Upper lobe of right lung (tissue), 1 donor: ENCODE measurements around the gene MLLT3. TPM values are rescaled to one million over a fixed set of nuclear protein-coding genes. Genes with fewer than 3 reads are reported as not detected.

Source experiments
- ATAC-seq: fragments of 200-7000 bp; cut with Tn5 transposase; one replicate; pipeline ENCODE4 v1.9.1; 2020; ENCODE audit warnings: mild to moderate bottlenecking, moderate library complexity
- DNase-seq: peaks from one replicate; pipeline ENCODE4 v3.0.0-alpha.2; 2020
- H3K27ac ChIP-seq: fragments of 200-600 bp; one replicate; pipeline ENCODE4 v1.8.0; 2022
- H3K27me3 ChIP-seq: fragments of 200-600 bp; one replicate; pipeline ENCODE4 v1.8.0; 2022; ENCODE audit warnings: mild to moderate bottlenecking
- H3K36me3 ChIP-seq: fragments of 200-600 bp; one replicate; pipeline ENCODE4 v1.8.0; 2022
- H3K4me1 ChIP-seq: fragments of 200-600 bp; one replicate; pipeline ENCODE4 v1.8.0; 2022
- H3K4me3 ChIP-seq: fragments of 200-600 bp; one replicate; pipeline ENCODE4 v1.8.0; 2022; ENCODE audit warnings: mild to moderate bottlenecking
- H3K9me3 ChIP-seq: fragments of 200-600 bp; one replicate; pipeline ENCODE4 v1.8.0; 2022
- intact Hi-C: fragments of 100-400 bp; cut with DNase I; formaldehyde crosslinking; loops from one replicate; pipeline ENCODE4 v1.11.0; 2022
- total RNA-seq: library from RNA; stranded (reverse); fragmentation: NEBNext Ultra II Directional; extraction: Animal tissue kit (Norgen Biotek cat#: 25700); gene quantifications from one replicate; pipeline ENCODE4 v1.2.1, GENCODE V29; 2021
- TF ChIP-seq, protein P1 (sequence below): fragments of 200-600 bp; IDR thresholded peaks from one replicate; pipeline ENCODE4 v1.8.0; 2022; ENCODE audit warnings: antibody characterized with exemption
- donor health status: DM: no; HTN: yes; CAD: no; lungs with severe emphysema.

MLLT3 gene
- total RNA-seq, 1 donor from 2014 or later = 15.4 TPM

DNA sequence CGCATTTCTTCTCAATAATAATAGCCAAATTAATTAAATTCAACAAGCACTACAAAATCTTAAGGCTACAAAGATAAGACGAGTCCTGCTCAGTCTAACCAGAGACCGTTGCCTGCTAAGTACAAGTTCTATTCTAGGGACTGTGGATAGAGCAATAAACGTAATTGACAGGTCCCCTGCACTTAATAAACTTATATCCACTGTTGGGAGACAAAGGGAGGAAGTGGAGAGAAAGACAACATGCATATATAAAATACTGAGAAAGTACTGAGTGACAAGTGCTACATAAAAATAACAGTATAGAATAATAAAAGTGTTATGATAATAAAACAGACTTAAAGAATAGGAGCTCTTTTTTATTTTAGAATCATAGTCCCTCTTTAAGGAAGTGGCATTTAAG is 158.1 kb downstream of the MLLT3 start:
- no peak overlapping the region for H3K27ac ChIP-seq
- no peak for DNase-seq
- H3K36me3 ChIP-seq = no peaks in the 10 kb centered on the region
- H3K4me1 ChIP-seq = no peaks in the 10 kb centered on the region
- no peaks in the 10 kb centered on the region for H3K27me3 ChIP-seq
- H3K9me3 ChIP-seq = no peaks in the 10 kb centered on the region
- ATAC-seq = no peak
- no peak overlapping the region for H3K4me3 ChIP-seq
- intact Hi-C loops = no loop called here
- TF ChIP-seq, protein P1, sequence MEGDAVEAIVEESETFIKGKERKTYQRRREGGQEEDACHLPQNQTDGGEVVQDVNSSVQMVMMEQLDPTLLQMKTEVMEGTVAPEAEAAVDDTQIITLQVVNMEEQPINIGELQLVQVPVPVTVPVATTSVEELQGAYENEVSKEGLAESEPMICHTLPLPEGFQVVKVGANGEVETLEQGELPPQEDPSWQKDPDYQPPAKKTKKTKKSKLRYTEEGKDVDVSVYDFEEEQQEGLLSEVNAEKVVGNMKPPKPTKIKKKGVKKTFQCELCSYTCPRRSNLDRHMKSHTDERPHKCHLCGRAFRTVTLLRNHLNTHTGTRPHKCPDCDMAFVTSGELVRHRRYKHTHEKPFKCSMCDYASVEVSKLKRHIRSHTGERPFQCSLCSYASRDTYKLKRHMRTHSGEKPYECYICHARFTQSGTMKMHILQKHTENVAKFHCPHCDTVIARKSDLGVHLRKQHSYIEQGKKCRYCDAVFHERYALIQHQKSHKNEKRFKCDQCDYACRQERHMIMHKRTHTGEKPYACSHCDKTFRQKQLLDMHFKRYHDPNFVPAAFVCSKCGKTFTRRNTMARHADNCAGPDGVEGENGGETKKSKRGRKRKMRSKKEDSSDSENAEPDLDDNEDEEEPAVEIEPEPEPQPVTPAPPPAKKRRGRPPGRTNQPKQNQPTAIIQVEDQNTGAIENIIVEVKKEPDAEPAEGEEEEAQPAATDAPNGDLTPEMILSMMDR = no peak

DNA sequence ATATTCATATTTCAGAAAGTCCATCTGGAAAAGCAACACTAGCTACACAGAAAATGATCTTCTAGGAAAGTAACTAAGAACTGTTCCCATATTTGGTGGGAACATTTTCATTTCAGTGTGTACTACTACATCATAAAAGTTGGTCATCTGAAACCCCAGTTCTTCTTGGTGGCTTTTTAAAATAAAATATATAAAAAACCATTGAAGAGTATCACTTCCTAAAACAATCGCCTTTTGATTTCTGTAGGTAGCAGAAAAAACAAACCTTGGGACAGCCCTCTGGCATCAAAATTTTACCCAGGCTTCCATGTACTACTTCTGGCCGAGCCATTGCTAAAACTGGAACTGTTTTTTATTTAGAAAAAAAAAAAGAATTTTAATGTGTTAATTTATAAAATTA is 158.5 kb downstream of the MLLT3 start:
- intact Hi-C loops = no loop called here
- H3K9me3 ChIP-seq = no peaks in the 10 kb centered on the region
- H3K27me3 ChIP-seq = no peaks in the 10 kb centered on the region
- ATAC-seq (no peak), DNase-seq (no peak)
- TF ChIP-seq, protein P1 = no peak
- H3K4me3 ChIP-seq = no peak overlapping the region
- H3K4me1 ChIP-seq = no peaks in the 10 kb centered on the region
- H3K36me3 ChIP-seq = no peaks in the 10 kb centered on the region
- H3K27ac ChIP-seq = no peak overlapping the region

DNA sequence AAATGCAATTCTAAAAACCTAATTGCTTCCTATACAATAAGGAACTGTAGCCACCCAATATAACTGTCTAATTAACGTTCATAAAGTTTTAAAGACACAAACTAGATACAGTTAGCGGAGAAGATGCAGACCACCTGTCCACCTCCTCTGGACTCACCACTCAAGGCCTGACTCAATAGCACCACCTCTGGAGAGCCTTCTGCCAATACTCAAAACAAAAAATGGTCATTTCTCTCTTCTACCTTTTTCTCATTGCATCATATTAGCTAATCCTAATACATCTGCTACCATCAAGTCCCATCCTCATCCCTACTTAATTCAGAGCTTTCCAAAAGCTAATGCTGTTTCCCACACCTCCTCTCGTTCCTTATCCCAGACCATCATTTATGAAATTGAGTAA is 159.9 kb downstream of the MLLT3 start:
- H3K4me3 ChIP-seq = no peak overlapping the region
- no peaks in the 10 kb centered on the region for H3K9me3 ChIP-seq
- no peaks in the 10 kb centered on the region for H3K4me1 ChIP-seq
- TF ChIP-seq, protein P1 = no peak
- ATAC-seq (no peak), DNase-seq (no peak)
- intact Hi-C loops = no loop called here
- H3K27ac ChIP-seq = no peak overlapping the region
- no peaks in the 10 kb centered on the region for H3K27me3 ChIP-seq
- H3K36me3 ChIP-seq = no peaks in the 10 kb centered on the region

DNA sequence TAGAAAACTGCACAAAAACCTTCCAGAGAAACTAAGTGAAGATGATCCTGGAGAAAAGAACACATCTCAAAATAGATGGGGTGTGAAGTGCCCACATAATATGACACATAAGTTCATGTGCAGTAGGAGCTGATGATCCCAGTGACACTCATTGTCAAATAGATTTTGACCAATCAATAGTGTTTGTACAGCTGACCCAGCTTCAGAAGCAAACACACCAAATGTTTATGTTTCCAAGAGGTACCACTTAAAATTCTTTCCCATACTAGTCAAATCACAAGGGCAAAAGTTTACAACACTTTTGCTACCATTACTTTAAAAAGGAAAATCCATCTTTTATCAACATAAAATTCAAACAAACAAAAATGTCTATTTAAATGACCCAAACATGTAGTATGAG is 175.0 kb downstream of the MLLT3 start:
- TF ChIP-seq, protein P1 = no peak
- Histone ChIP-seq H3K27me3 (no peaks in the 10 kb centered on the region), H3K27ac (no peak overlapping the region), H3K4me1 (peaks cover 4% of the 10 kb centered on the region), H3K9me3 (no peaks in the 10 kb centered on the region), H3K4me3 (no peak overlapping the region), H3K36me3 (no peaks in the 10 kb centered on the region)
- no peak for ATAC-seq
- no peak for DNase-seq
- intact Hi-C loops = no loop called here

DNA sequence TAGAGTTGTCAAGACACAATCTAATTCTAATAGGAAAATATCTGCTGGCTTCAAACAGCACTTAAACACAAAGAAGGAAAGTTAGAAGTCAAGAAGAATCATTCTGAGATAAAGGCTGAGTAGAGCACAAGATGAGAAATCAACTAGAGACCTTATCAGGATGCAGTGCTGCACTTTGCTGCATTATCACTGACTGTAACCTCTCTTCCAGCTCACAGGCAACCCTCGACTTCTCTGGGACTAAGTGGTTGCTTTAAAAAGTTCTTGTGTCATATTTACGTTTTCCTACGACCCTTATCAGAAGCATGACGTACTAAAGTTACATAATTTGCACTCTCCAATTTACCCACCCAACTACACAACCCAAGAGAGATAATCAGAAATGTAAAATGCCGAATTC is 176.1 kb downstream of the MLLT3 start:
- Histone ChIP-seq H3K36me3 (no peaks in the 10 kb centered on the region), H3K9me3 (no peaks in the 10 kb centered on the region), H3K27ac (no peak overlapping the region), H3K4me1 (peaks cover 4% of the 10 kb centered on the region), H3K27me3 (no peaks in the 10 kb centered on the region), H3K4me3 (no peak overlapping the region)
- intact Hi-C loops = no loop called here
- TF ChIP-seq, protein P1 = no peak
- ATAC-seq = no peak
- no peak for DNase-seq
